Activated CD8-positive, alpha-beta memory T cell treated with anti-CD3 and anti-CD28 coated beads for 48 hours (primary cell): ENCODE data around the gene IL10RA.
"Not testable (repeated sequence)": the region's sequence is repeated elsewhere in the genome, so short reads cannot be mapped to it uniquely, and the experiment has no call there.

ENCODE experiments used
- DNase-seq, 3 experiments: peaks; one replicate each; pipeline ENCODE4 v3.0.0-alpha.2; 2020; ENCODE audit warnings: low read depth in 2 of 3, low spot score in 2 of 3

Gene IL10RA

GRCh38 chr11:117985953-117986887, at the start of gene IL10RA:
TSS of gene IL10RA (plus strand) at chr11:117986394. CDS start at chr11:117986468, 74 bp downstream.
- DNase-seq = peak; percentile 77 to 88 (median 78)

GRCh38 chr11:117936973-117937372, 49.2 kb upstream of the IL10RA start:
- DNase-seq = no peak

- DNase-seq = no peak
These were observed 45.5 kb upstream of the IL10RA start for GRCh38 chr11:117940736-117941135.

GRCh38 chr11:117941163-117941707, 45.0 kb upstream of the IL10RA start:
- no peak for DNase-seq

GRCh38 chr11:117941976-117942654, 44.1 kb upstream of the IL10RA start:
- DNase-seq = no peak

- DNase-seq = no peak
These were observed 41.6 kb upstream of the IL10RA start for GRCh38 chr11:117944554-117944953.

- no peak for DNase-seq
These were observed 41.0 kb upstream of the IL10RA start for GRCh38 chr11:117945047-117945810.

- no peak for DNase-seq
These were observed 39.9 kb upstream of the IL10RA start for GRCh38 chr11:117946156-117946841.

- DNase-seq = peak; percentile 58 to 87 (median 86)
These were observed 39.2 kb upstream of the IL10RA start for GRCh38 chr11:117946842-117947526.

- DNase-seq = not testable (repeated sequence)
These were observed 38.4 kb upstream of the IL10RA start for GRCh38 chr11:117947751-117948150.

- not testable (repeated sequence) for DNase-seq
These were observed 37.7 kb upstream of the IL10RA start for GRCh38 chr11:117948466-117948865.

GRCh38 chr11:117949062-117949461, 37.1 kb upstream of the IL10RA start:
- no peak for DNase-seq

GRCh38 chr11:117950301-117950700, 35.9 kb upstream of the IL10RA start:
- no peak for DNase-seq

GRCh38 chr11:117950993-117951961, 34.9 kb upstream of the IL10RA start:
- DNase-seq = no peak

- no peak for DNase-seq
These were observed 33.0 kb upstream of the IL10RA start for GRCh38 chr11:117953024-117953671.

GRCh38 chr11:117958949-117959348, 27.2 kb upstream of the IL10RA start:
- DNase-seq = no peak

- DNase-seq = no peak
These were observed 26.6 kb upstream of the IL10RA start for GRCh38 chr11:117959438-117960149.

- no peak for DNase-seq
These were observed 25.8 kb upstream of the IL10RA start for GRCh38 chr11:117960406-117960805.
